Tibial nerve (tissue), 4 donors: Measurements from ENCODE around the gene PTPRG. TPM values are rescaled to one million over a fixed set of nuclear protein-coding genes. Genes with fewer than 3 reads are reported as not detected.

Experiments
- DNase-seq, 2 donors: peaks; one replicate each; pipeline ENCODE4 v3.0.0-alpha.2; 2019; ENCODE audit warnings: low spot score in 2 of 2
- H3K27ac ChIP-seq, 4 donors: fragments of 200-600 bp; sonication (generic) in 3 of 4; one replicate each; pipeline ENCODE4 v1.5.1; 2017 to 2019; ENCODE audit warnings: mild to moderate bottlenecking in 1 of 4
- H3K27me3 ChIP-seq, 2 donors: fragments of 200-600 bp; sonication (generic) in 1 of 2; one replicate each; pipeline versions ENCODE4 v1.5.1 to v1.6.0; 2017 to 2019
- H3K36me3 ChIP-seq, 3 donors: fragments of 200-600 bp; sonication (generic); one replicate each; pipeline ENCODE4 v1.5.1; 2018 to 2019
- H3K4me1 ChIP-seq, 4 donors: fragments of 200-600 bp; sonication (generic) in 3 of 4; one replicate each; pipeline ENCODE4 v1.5.1; 2017 to 2019
- H3K4me3 ChIP-seq, 4 donors: fragments of 200-600 bp; sonication (generic) in 3 of 4; one replicate each; pipeline ENCODE4 v1.5.1; 2017 to 2019; ENCODE audit warnings: mild to moderate bottlenecking in 1 of 4, moderate library complexity in 1 of 4
- H3K9me3 ChIP-seq, 4 donors: fragments of 200-600 bp; sonication (generic) in 3 of 4; one replicate each; pipeline ENCODE4 v1.5.1; 2017 to 2019
- CTCF ChIP-seq, 5 experiments: fragments of 200-600 bp in 3 of 5; fragments of 450-650 bp in 2 of 5; sonication (generic) in 3 of 5; IDR thresholded peaks; one replicate each; pipeline ENCODE4 v1.5.1; 2016 to 2019; ENCODE audit warnings: antibody characterized with exemption in 5 of 5, mild to moderate bottlenecking in 3 of 5, moderate library complexity in 2 of 5
- EP300 ChIP-seq, 2 donors: sonication (generic); formaldehyde crosslinking; IDR thresholded peaks; one replicate each; pipeline ENCODE4 v1.6.1; 2017; ENCODE audit warnings: antibody characterized with exemption in 2 of 2, mild to moderate bottlenecking in 1 of 2
- POLR2A ChIP-seq, 2 donors: fragments of 450-650 bp; IDR thresholded peaks; one replicate each; pipeline ENCODE4 v1.6.1; 2017; ENCODE audit warnings: antibody characterized with exemption in 2 of 2, mild to moderate bottlenecking in 2 of 2, moderate library complexity in 2 of 2
- WGBS, 2 donors: methylation state at CpG; one replicate each; pipeline ENCODE4 v1.1.5; 2018; 5-methylcytosine and 5-hydroxymethylcytosine counted together
- total RNA-seq, 4 donors: library from RNA; depleted of rRNA; stranded (reverse); fragments of >200 nt; gene quantifications; one replicate each; pipeline ENCODE4 v1.1.0, GENCODE V29; 2016

The PTPRG gene
- total RNA-seq, 4 donors from 2014 or later, result 112 to 174 (median 121) TPM

- Histone ChIP-seq H3K36me3 (peaks cover 0 to 6% (median 0%) of the 10 kb centered on the region in 3 donors), H3K27ac (no peak overlapping the region), H3K27me3 (no peaks in the 10 kb centered on the region), H3K4me1 (peaks cover 0 to 5% (median 0%) of the 10 kb centered on the region in 4 donors), H3K9me3 (peaks cover 0 to 6% (median 0%) of the 10 kb centered on the region in 4 donors), H3K4me3 (no peak overlapping the region)
- TF ChIP-seq POLR2A (IDR thresholded peaks at IDR 0.05), result no peak
- no peak for TF ChIP-seq EP300 (IDR thresholded peaks at IDR 0.05)
- no peak for TF ChIP-seq CTCF (IDR thresholded peaks at IDR 0.05)
- no peak for DNase-seq
- 94 to 100% methylated on average over 1 of the region's 1 CpG for WGBS, 2 donors
Observed at GRCh38 chr3:61934505-61934871, 373.1 kb downstream of the PTPRG start.

GRCh38 chr3:61935814-61936213 is 374.4 kb downstream of the PTPRG start:
- no peak overlapping the region for H3K27ac ChIP-seq
- no peak overlapping the region for H3K4me3 ChIP-seq
- H3K36me3 ChIP-seq, result peaks cover 0 to 6% (median 0%) of the 10 kb centered on the region in 3 donors
- 89 to 93% methylated on average over 3 of the region's 3 CpGs for WGBS, 2 donors
- H3K27me3 ChIP-seq, result no peaks in the 10 kb centered on the region
- TF ChIP-seq EP300 (IDR thresholded peaks at IDR 0.05), result no peak
- TF ChIP-seq POLR2A (IDR thresholded peaks at IDR 0.05), result no peak
- no peak for TF ChIP-seq CTCF (IDR thresholded peaks at IDR 0.05)
- DNase-seq, result no peak
- H3K9me3 ChIP-seq, result peaks cover 0 to 6% (median 0%) of the 10 kb centered on the region in 4 donors
- H3K4me1 ChIP-seq, result peaks cover 0 to 5% (median 0%) of the 10 kb centered on the region in 4 donors

GRCh38 chr3:61936344-61936937 is 375.1 kb downstream of the PTPRG start:
- H3K4me3 ChIP-seq, result no peak overlapping the region
- no peak for DNase-seq
- TF ChIP-seq POLR2A (IDR thresholded peaks at IDR 0.05) (no peak), CTCF (IDR thresholded peaks at IDR 0.05) (peak in 2 of 5 experiments; percentile 8 to 20)
- no peak overlapping the region for H3K27ac ChIP-seq
- WGBS, 2 donors, result 75 to 78% methylated on average over 6 of the region's 6 CpGs
- peaks cover 0 to 5% (median 0%) of the 10 kb centered on the region in 4 donors for H3K4me1 ChIP-seq
- H3K27me3 ChIP-seq, result no peaks in the 10 kb centered on the region
- H3K36me3 ChIP-seq, result peaks cover 0 to 6% (median 0%) of the 10 kb centered on the region in 3 donors
- H3K9me3 ChIP-seq, result peaks cover 0 to 6% (median 0%) of the 10 kb centered on the region in 4 donors

- no peak overlapping the region for H3K27ac ChIP-seq
- H3K27me3 ChIP-seq, result no peaks in the 10 kb centered on the region
- peaks cover 0 to 6% (median 0%) of the 10 kb centered on the region in 3 donors for H3K36me3 ChIP-seq
- H3K4me1 ChIP-seq, result peaks cover 0 to 5% (median 0%) of the 10 kb centered on the region in 4 donors
- WGBS, 2 donors, result 66 to 69% methylated on average over 3 of the region's 3 CpGs
- no peak overlapping the region for H3K4me3 ChIP-seq
- no peak for DNase-seq
- TF ChIP-seq EP300 (IDR thresholded peaks at IDR 0.05) (no peak), POLR2A (IDR thresholded peaks at IDR 0.05) (no peak), CTCF (IDR thresholded peaks at IDR 0.05) (no peak)
- H3K9me3 ChIP-seq, result peaks cover 0 to 6% (median 0%) of the 10 kb centered on the region in 4 donors
Observed at GRCh38 chr3:61937477-61937876, 376.1 kb downstream of the PTPRG start.

- DNase-seq, result no peak
- peaks cover 0 to 5% (median 0%) of the 10 kb centered on the region in 4 donors for H3K4me1 ChIP-seq
- no peak overlapping the region for H3K4me3 ChIP-seq
- H3K27ac ChIP-seq, result no peak overlapping the region
- WGBS, 2 donors, result 79 to 83% methylated on average over 9 of the region's 9 CpGs
- TF ChIP-seq EP300 (IDR thresholded peaks at IDR 0.05) (no peak), CTCF (IDR thresholded peaks at IDR 0.05) (no peak), POLR2A (IDR thresholded peaks at IDR 0.05) (no peak)
- H3K36me3 ChIP-seq, result peaks cover 0 to 6% (median 0%) of the 10 kb centered on the region in 3 donors
- H3K27me3 ChIP-seq, result no peaks in the 10 kb centered on the region
- peaks cover 0 to 6% (median 0%) of the 10 kb centered on the region in 4 donors for H3K9me3 ChIP-seq
Observed at GRCh38 chr3:61938878-61939549, 377.6 kb downstream of the PTPRG start.
